Keratinocyte (primary cell): ENCODE data around the gene ARID3B. TPM values are rescaled to one million over a fixed set of nuclear protein-coding genes. Genes with fewer than 3 reads are reported as not detected.

Source experiments
- DNase-seq: peaks from one replicate; pipeline ENCODE4 v3.0.0-alpha.2; 2011; ENCODE audit warnings: low read depth, missing footprints, low spot score
- FAIRE-seq: peaks from 2 replicates; lab custom pipeline; 2011; peaks lifted over from hg19 to GRCh38; lab: Jason Lieb, UNC
- H2AFZ ChIP-seq: 2 replicates; pipeline ENCODE4 v1.6.0; 2012; ENCODE audit warnings: low read length, control low read depth, inconsistent platforms; ENCODE audit not compliant: control insufficient read depth
- H3K27ac ChIP-seq: 2 replicates; pipeline ENCODE4 v1.5.1; 2011; ENCODE audit warnings: low read length; ENCODE audit not compliant: control insufficient read depth, insufficient read depth
- H3K27me3 ChIP-seq: 3 replicates; pipeline ENCODE4 v1.6.0; 2011; ENCODE audit warnings: low read length; ENCODE audit not compliant: control insufficient read depth, insufficient read depth; ENCODE audit errors: extremely low read depth
- H3K36me3 ChIP-seq, 2 experiments: 2 replicates in 1 of 2; 3 replicates in 1 of 2; pipeline ENCODE4 v1.5.1; 2011; ENCODE audit warnings: low read length in 2 of 2, mild to moderate bottlenecking in 1 of 2; ENCODE audit not compliant: control insufficient read depth in 2 of 2, insufficient read depth in 2 of 2; ENCODE audit errors: extremely low read depth in 1 of 2
- H3K4me1 ChIP-seq: 3 replicates; pipeline ENCODE4 v1.5.1; 2011; ENCODE audit warnings: low read length; ENCODE audit not compliant: control insufficient read depth, insufficient read depth; ENCODE audit errors: extremely low read depth
- H3K4me2 ChIP-seq: 3 replicates; pipeline ENCODE4 v1.6.0; 2011; ENCODE audit warnings: low read depth, low read length; ENCODE audit not compliant: control insufficient read depth, insufficient read depth; ENCODE audit errors: extremely low read depth
- H3K4me3 ChIP-seq, 3 experiments: fragments of 200-600 bp in 1 of 3; sonication (generic) in 1 of 3; 2 replicates in 2 of 3; 3 replicates in 1 of 3; pipeline ENCODE4 v1.5.1; 2011 to 2016; ENCODE audit warnings: low read length in 3 of 3, mild to moderate bottlenecking in 3 of 3, control low read depth in 2 of 3, inconsistent platforms in 1 of 3, low read depth in 1 of 3, mixed read lengths in 1 of 3, mixed run types in 1 of 3, moderate library complexity in 1 of 3; ENCODE audit not compliant: control insufficient read depth in 2 of 3, insufficient read depth in 2 of 3; ENCODE audit errors: extremely low read depth in 1 of 3
- H3K79me2 ChIP-seq: 2 replicates; pipeline ENCODE4 v1.6.0; 2012; ENCODE audit warnings: low read length; ENCODE audit not compliant: control insufficient read depth, insufficient read depth
- H3K9ac ChIP-seq: 3 replicates; pipeline ENCODE4 v1.6.0; 2011; ENCODE audit warnings: low read length; ENCODE audit not compliant: control insufficient read depth, insufficient read depth; ENCODE audit errors: extremely low read depth
- H3K9me1 ChIP-seq: 3 replicates; pipeline ENCODE4 v1.6.0; 2011; ENCODE audit warnings: low read length; ENCODE audit not compliant: control insufficient read depth, insufficient read depth; ENCODE audit errors: extremely low read depth
- H3K9me3 ChIP-seq: 2 replicates; pipeline ENCODE4 v1.5.1; 2012; ENCODE audit warnings: low read depth, low read length; ENCODE audit not compliant: control insufficient read depth
- H4K20me1 ChIP-seq: 3 replicates; pipeline ENCODE4 v1.6.0; 2011; ENCODE audit warnings: low read length; ENCODE audit not compliant: control insufficient read depth, insufficient read depth; ENCODE audit errors: extremely low read depth
- EZH2 ChIP-seq: IDR thresholded peaks from one replicate; pipeline ENCODE4 v1.6.1; 2012; ENCODE audit warnings: inconsistent platforms, mild to moderate bottlenecking, low read length, moderate library complexity
- dilution Hi-C: fragments of 300-500 bp; cut with MboI; formaldehyde crosslinking; loops from one replicate; pipeline ENCODE4 v1.7.0; 2020; ENCODE audit warnings: low sequenced_read_pairs; ENCODE audit not compliant: extremely low pct_ligation_motif_present
- polyA plus RNA-seq, 5 experiments: library from polyadenylated mRNA; depleted of rRNA in 3 of 5; stranded (reverse) in 3 of 5; stranded (forward) in 1 of 5; unstranded in 1 of 5; fragments of >200 nt; gene quantifications; 1 replicate in 1 of 5; 2 replicates in 3 of 5; 3 replicates in 1 of 5; pipeline versions ENCODE4 v1.2.1 to v1.2.3, GENCODE V29; 2011 to 2012; ENCODE audit warnings: missing spikeins in 2 of 5, low read depth in 1 of 5, low replicate concordance in 1 of 5
- TF ChIP-seq, protein P1 (sequence below), 3 experiments: IDR thresholded peaks in 1 of 3; conservative IDR thresholded peaks in 1 of 3; optimal IDR thresholded peaks in 1 of 3; 2 replicates in 2 of 3; 3 replicates in 1 of 3; pipeline versions ENCODE3 to v1.5.1; 2011; ENCODE audit warnings: low read length in 3 of 3, mild to moderate bottlenecking in 3 of 3, moderate library complexity in 2 of 3, control low read depth in 1 of 3, inconsistent platforms in 1 of 3; ENCODE audit not compliant: insufficient read depth in 2 of 3; ENCODE audit errors: extremely low read depth in 1 of 3

Gene ARID3B
- polyA plus RNA-seq, 1 donor (not counting 4 experiments of a cell fraction or from before 2014, with no cell fraction given), result 3.6 TPM

DNA sequence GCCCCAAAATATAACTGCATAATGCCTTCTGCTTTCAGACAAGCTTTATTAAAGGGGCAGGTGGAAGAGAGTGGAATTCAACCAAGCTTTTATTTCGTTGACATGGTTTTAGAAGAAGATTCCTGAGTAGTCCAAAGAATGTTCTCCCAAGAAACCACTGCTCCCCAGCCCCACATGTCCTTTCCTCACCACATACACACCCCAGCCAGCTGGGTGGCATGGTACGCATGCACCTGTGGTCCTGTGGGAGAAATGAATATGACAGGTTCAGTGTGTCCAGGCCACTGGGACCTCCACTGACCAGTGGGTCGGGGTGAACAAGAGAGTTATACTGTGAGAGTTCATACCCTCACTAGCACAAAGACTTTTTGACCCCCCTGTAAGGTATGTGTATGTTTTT is 30.2 kb downstream of the ARID3B start:
- DNase-seq (no peak), FAIRE-seq (no peak)
- H3K36me3 ChIP-seq, result peaks cover 4 to 16% of the 10 kb centered on the region in 2 experiments

DNA sequence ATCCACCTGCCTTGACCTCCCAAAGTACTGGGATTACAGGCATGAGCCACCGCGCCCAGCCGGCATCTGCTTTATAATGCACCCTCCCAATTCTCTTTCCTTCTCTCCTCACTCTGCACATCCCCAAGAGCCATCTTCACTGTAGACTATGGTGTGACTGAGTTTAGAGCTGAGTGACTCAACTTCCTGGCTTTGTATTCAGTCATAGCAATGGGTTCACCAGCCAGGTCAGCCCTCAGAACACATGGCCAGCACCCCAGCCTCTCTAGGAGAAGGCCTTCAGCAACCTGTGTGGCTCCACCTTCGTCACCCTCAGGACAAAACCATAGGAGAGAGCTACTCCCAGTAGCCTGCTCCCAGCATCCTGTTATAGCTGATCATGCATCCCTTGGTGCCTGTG is 33.0 kb downstream of the ARID3B start:
- DNase-seq, result no peak
- Histone ChIP-seq H3K36me3 (peaks cover 10 to 20% of the 10 kb centered on the region in 2 experiments), H3K4me1 (peaks cover 5% of the 10 kb centered on the region), H4K20me1 (no peaks in the 10 kb centered on the region), H3K9me1 (no peaks in the 10 kb centered on the region), H3K79me2 (no peaks in the 10 kb centered on the region), H3K4me2 (no peak overlapping the region), H3K27me3 (no peaks in the 10 kb centered on the region), H2AFZ (no peak overlapping the region), H3K27ac (no peak overlapping the region), H3K4me3 (no peak overlapping the region), H3K9me3 (no peaks in the 10 kb centered on the region), H3K9ac (no peak overlapping the region)
- dilution Hi-C loops, result no loop called here
- TF ChIP-seq, protein P1, sequence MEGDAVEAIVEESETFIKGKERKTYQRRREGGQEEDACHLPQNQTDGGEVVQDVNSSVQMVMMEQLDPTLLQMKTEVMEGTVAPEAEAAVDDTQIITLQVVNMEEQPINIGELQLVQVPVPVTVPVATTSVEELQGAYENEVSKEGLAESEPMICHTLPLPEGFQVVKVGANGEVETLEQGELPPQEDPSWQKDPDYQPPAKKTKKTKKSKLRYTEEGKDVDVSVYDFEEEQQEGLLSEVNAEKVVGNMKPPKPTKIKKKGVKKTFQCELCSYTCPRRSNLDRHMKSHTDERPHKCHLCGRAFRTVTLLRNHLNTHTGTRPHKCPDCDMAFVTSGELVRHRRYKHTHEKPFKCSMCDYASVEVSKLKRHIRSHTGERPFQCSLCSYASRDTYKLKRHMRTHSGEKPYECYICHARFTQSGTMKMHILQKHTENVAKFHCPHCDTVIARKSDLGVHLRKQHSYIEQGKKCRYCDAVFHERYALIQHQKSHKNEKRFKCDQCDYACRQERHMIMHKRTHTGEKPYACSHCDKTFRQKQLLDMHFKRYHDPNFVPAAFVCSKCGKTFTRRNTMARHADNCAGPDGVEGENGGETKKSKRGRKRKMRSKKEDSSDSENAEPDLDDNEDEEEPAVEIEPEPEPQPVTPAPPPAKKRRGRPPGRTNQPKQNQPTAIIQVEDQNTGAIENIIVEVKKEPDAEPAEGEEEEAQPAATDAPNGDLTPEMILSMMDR (optimal IDR thresholded peaks at IDR 0.05 in 1 of 3, IDR thresholded peaks at IDR 0.05 in 1 of 3, conservative IDR thresholded peaks at IDR 0.05 in 1 of 3; ENCODE audit: extremely low read depth in 1 of 3, insufficient read depth in 2 of 3, low read length in 3 of 3), result no peak
- no peak for TF ChIP-seq EZH2
- no peak for FAIRE-seq

More for the DNA sequence above, 30.2 kb downstream of the ARID3B start:
- TF ChIP-seq, protein P1 (optimal IDR thresholded peaks at IDR 0.05 in 1 of 3, IDR thresholded peaks at IDR 0.05 in 1 of 3, conservative IDR thresholded peaks at IDR 0.05 in 1 of 3; ENCODE audit: extremely low read depth in 1 of 3, insufficient read depth in 2 of 3, low read length in 3 of 3), result no peak
- TF ChIP-seq EZH2, result no peak
- dilution Hi-C loops, result no loop called here
- no peaks in the 10 kb centered on the region for H3K9me1 ChIP-seq
- H3K4me1 ChIP-seq, result peaks cover 5% of the 10 kb centered on the region
- no peak overlapping the region for H3K9ac ChIP-seq
- no peak overlapping the region for H3K4me2 ChIP-seq
- H3K27ac ChIP-seq, result no peak overlapping the region
- no peaks in the 10 kb centered on the region for H3K9me3 ChIP-seq
- no peak overlapping the region for H2AFZ ChIP-seq
- H3K4me3 ChIP-seq, result no peak overlapping the region
- no peaks in the 10 kb centered on the region for H3K27me3 ChIP-seq
- no peaks in the 10 kb centered on the region for H3K79me2 ChIP-seq
- no peaks in the 10 kb centered on the region for H4K20me1 ChIP-seq
